ENCODE data around the gene PDE9A. TPM values are rescaled to one million over a fixed set of nuclear protein-coding genes. Genes with fewer than 3 reads are reported as not detected.

The PDE9A gene
- total RNA-seq, 1 donor from 2014 or later: 27.4 TPM

DNA sequence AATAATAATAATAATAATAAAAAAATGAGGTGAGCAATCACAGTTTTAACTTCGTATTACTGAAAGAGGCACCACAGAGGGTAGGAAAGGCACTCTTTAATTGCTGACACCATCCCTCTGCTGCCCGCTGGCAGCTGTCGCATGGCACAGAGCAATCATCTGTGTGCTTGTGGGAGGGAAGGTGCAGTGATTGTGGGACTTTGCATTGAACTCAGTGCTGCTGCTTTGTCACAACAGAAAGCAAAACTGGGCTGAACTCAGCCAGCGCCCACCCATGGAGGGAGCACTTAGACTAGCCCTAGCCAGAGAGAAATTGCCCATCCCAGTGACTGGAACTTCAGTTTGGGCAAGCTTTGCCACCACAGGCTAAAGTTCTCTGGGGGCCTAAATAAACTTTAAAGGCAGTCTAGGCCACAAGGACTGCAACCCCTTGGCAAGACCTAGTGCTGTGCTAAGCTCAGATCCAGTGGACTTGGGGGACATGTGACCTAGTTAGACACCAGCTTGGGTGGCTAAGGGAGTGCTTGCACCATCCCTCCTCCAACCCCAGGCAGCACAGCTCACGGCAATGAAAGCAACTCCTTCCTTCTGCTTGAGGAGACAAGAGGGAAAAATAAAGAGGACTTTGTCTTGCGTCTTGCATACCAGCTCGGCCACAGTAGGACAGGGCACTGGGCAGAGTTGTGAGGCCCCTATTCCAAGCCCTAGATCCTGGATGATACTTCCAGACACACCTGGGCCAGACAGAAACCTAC lies 166.6 kb downstream of the PDE9A start:
- H3K27me3 Mint-ChIP-seq (ENCODE audit: low read depth): no peaks in the 10 kb centered on the region
- peaks cover 7% of the 10 kb centered on the region for H3K36me3 Mint-ChIP-seq
- no peak overlapping the region for H3K27ac Mint-ChIP-seq
- peaks cover 21% of the 10 kb centered on the region for H3K9me3 Mint-ChIP-seq
- H3K4me1 Mint-ChIP-seq: no peaks in the 10 kb centered on the region
- TF ChIP-seq, protein P1, sequence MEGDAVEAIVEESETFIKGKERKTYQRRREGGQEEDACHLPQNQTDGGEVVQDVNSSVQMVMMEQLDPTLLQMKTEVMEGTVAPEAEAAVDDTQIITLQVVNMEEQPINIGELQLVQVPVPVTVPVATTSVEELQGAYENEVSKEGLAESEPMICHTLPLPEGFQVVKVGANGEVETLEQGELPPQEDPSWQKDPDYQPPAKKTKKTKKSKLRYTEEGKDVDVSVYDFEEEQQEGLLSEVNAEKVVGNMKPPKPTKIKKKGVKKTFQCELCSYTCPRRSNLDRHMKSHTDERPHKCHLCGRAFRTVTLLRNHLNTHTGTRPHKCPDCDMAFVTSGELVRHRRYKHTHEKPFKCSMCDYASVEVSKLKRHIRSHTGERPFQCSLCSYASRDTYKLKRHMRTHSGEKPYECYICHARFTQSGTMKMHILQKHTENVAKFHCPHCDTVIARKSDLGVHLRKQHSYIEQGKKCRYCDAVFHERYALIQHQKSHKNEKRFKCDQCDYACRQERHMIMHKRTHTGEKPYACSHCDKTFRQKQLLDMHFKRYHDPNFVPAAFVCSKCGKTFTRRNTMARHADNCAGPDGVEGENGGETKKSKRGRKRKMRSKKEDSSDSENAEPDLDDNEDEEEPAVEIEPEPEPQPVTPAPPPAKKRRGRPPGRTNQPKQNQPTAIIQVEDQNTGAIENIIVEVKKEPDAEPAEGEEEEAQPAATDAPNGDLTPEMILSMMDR (IDR thresholded peaks at IDR 0.05; ENCODE audit: unreplicated experiment): no peak
- peak in 1 of 2 experiments; percentile 7 for DNase-seq (ENCODE audit: low spot score in 2 of 2, unreplicated experiment in 2 of 2)
- no peak overlapping the region for H3K4me3 Mint-ChIP-seq

DNA sequence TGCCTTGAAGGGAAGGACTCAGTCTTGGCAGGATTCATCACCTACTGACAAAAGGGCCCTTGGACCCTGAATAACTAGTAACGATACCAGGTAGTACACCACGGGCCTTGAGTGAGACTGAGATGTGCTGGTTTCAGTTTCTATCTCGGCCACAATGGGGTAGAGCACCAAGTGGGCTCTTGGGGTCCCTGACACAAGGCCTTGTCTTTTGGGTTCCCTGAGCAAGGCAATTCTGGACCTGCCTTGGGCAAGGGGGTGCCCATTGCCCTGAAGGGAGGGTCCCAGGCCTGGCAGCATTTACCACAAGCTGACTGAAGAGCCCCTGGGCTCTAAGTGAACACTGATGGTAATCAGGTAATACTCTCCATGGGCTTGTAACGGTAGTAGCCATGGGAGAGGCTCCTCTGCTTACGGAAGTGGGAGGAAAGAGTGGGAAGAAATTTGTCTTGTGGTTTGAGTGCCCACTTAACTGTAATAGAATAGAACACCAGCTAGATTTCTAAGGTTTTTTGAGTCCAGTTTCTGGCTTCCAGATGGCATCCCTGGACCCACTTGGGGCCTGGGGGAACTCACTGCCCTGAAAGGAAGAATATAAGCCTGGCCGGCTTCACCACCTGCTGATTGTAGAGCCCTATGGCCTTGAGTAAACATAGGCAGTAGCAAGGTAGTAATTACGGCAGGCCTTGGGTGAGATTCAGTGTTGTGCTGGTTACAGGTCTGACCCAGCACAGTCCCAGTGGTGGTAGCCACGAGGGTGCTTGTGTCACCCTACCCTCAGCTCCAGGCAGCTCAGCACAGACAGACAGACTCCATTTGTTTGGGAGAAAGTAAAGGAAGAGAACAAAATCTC lies 167.4 kb downstream of the PDE9A start:
- peaks cover 7% of the 10 kb centered on the region for H3K36me3 Mint-ChIP-seq
- H3K4me1 Mint-ChIP-seq: no peaks in the 10 kb centered on the region
- peaks cover 6% of the 10 kb centered on the region for H3K27me3 Mint-ChIP-seq (ENCODE audit: low read depth)
- TF ChIP-seq, protein P1 (IDR thresholded peaks at IDR 0.05; ENCODE audit: unreplicated experiment): no peak
- H3K4me3 Mint-ChIP-seq: no peak overlapping the region
- H3K9me3 Mint-ChIP-seq: peaks cover 27% of the 10 kb centered on the region
- H3K27ac Mint-ChIP-seq: no peak overlapping the region
- DNase-seq (ENCODE audit: low spot score in 2 of 2, unreplicated experiment in 2 of 2): peak in 1 of 2 experiments; percentile 26

Other genes with a start within 250 kb of the PDE9A start
- not detected in 3 replicates for gene UBASH3A, start 249.7 kb upstream of the PDE9A start, total RNA-seq
- gene RSPH1, start 157.4 kb upstream of the PDE9A start, total RNA-seq: 0.23 to 0.42 TPM (median 0.40 TPM) in 3 replicates
- gene SLC37A1, start 139.8 kb upstream of the PDE9A start, total RNA-seq: 13.0 to 15.9 TPM (median 14.8 TPM) in 3 replicates
- 19.9 to 21.7 TPM (median 19.9 TPM) in 3 replicates for gene WDR4, start 225.9 kb downstream of the PDE9A start, total RNA-seq
- 34.1 to 36.7 TPM (median 34.4 TPM) in 3 replicates for gene NDUFV3, start 239.7 kb downstream of the PDE9A start, total RNA-seq

Data from mesothelial cell of epicardium (in vitro differentiated cells).